ENCODE results near the gene RSF1.
"Not testable (repeated sequence)": the region's sequence is repeated elsewhere in the genome, so short reads cannot be mapped to it uniquely, and the experiment has no call there.

Gene RSF1

DNA sequence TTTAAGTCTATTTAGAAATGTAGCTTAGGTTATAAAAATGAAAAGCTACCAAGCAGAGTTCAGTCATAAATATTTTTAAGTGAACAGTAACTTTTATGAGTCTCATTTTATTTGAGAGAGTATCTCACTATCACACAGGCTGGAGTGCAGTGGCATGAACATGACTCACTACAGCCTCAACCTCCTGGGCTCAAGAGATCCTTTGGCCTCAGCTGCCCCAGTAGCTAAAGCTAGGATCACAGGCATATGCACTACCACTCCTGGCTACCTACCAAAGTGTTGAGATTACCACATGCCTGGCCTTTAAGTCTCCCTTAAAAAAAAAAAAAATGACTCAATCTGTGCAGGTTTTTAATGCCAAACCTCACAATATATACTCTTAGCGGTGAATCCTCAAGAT, 148.3 kb downstream of the RSF1 start:
- ATAC-seq (no peak), DNase-seq (no peak)

DNA sequence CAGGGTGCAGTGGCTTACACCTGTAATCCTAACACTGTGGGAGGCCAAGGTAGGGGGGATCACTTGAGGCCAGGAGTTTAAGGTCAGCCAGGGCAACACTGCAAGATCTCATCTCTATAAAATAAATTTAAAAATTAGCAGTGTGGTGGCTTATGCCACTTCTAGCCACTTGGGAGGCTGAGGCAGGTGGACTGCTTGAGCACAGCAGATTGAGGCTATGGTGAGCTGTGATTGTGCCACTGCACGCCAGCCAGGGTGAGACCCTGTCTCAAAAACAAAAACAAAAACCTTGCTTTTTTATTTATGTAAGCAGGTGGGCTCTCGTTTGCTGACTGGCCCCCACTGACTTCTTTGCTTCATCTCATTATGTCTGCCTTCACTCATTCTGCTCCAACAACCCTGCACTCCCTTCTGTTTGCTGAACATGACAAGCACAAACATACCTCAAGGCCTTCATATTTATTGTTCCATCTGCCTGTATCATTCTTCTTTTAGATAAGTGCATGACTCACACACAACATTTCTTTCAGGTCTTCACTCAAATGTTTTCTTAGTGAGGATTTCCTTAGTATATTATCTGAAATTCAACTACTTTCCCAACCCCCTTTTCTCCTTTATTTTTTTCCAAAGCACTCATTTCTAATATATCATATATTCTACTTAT, 150.5 kb downstream of the RSF1 start:
- no peak for ATAC-seq

DNA sequence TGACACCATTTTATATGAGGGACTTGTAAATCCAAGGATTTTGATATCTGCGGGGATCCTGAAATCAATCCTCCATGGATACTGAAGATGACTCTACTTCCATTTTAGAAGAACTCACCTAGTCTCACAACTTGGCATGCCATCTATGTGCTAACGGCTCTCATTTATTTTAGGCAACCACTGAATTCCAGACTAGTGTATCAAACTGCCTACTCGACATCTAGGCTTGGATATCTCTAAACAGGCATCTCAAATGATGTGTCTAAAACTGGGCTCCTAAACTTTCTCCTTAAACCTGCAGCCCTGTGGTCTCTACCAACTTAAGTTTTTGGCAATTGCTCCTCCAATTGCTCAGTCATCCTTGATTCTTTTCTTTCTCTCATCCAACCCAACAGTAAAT, 151.8 kb downstream of the RSF1 start:
- no peak for ATAC-seq
- DNase-seq: no peak

More for the DNA sequence above, 150.5 kb downstream of the RSF1 start:
- no peak for DNase-seq

DNA sequence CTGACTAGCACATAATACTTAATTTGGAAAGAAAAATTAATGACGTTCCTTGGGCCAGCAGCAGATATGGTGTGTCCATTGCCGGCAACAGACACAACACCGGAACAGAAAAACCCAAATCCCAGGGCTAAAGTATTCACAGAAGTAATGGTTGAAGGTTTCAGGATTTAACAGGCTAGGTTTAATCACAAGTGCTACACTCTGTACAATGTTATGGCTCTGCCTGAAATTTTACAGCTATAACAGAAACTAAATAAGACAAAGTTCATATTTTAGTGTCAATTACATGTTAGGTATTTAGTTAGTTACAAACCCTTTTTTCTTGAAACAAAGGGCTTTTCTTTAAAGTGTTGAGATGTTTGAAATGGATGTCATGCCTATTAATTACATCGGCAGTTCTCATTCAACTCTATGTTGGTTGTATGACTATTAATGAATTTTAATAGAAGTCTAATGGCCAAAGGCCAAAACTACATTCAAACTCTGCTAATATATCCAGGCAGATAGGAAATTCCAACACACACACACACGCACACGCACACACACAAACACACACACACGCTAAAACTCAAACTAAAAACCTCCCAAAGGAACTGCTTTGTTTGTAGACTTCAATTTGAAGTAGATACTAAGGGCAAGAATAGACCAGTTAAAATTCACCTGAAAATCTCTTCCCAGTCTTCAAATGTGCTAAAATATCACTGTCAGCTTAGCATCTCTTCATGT, 155.1 kb downstream of the RSF1 start:
- no peak for DNase-seq

DNA sequence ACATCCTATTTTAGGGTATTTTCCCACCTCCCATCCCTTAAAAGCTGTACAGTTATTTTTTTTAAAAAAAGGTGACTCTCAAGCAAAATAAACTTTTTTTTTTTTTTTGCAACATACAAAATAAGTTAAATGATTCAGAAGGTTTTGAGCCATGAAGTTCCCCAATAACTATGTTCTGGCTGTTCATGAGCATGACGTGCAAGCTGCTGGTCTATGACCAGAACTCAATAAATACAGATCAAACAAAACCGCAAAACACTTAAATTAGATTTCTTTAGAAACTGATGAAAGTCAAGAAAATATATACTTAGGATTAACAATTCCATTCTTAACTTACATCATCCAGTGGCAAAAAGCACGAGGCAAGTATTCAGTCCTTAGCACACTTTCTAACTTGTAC, 158.9 kb downstream of the RSF1 start:
- ATAC-seq: no peak
- no peak for DNase-seq

More for the DNA sequence above, 155.1 kb downstream of the RSF1 start:
- ATAC-seq: no peak

DNA sequence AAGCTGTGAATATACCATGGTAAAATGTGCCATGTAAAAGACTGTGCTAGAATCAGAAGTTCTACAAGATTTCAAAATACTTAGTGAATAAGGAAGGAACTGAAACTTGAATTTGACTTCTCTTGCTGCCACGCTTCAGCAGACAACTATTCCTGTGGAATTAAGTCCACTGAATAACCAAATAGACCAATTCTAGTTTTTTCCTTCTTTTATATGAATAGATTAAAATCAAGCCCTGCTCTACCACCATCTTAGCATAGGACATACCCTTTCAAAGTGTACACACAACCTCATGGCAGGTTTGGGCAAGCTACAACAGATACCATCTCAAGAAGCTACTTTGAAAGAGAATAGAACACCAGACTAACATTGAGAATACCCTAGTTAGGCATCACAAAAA, 159.6 kb downstream of the RSF1 start:
- DNase-seq (no peak), ATAC-seq (no peak)

DNA sequence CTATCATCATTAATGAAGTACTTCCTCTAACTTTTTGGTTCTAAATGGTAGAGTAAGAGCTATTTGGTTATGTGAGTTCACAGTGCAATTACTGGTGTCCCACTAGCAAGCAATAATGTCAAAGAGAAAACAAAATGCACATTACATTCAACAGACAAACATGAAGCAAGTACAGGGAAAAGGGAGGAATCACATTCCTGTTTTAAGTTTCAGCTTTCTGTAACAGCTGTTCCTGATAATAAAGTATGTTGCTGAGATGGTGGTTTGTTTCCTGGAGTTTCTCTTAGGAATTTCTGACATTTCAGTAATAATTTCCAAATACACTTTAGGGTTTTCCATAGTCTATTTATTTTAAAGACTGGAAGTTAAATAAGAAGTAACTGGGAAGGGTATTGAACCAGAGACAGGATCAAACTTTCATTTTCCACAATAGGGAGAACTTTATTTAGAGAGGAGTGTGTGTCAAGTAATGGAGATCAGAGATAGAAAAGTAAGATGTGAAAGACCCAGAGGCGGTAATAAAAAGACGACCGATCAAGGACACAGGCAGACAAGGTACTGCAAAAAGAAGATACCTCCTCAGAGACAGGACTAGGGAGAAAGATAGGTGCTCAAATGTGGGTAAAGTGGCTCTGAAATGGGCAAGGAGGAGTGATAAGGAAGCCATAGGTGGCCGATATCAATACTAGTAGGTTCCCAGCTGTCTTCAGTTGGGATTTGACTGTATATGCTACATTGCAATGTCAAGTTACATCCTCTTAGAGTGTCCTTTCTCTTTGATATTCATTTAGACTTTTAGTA, 162.1 kb downstream of the RSF1 start:
- no peak for DNase-seq

DNA sequence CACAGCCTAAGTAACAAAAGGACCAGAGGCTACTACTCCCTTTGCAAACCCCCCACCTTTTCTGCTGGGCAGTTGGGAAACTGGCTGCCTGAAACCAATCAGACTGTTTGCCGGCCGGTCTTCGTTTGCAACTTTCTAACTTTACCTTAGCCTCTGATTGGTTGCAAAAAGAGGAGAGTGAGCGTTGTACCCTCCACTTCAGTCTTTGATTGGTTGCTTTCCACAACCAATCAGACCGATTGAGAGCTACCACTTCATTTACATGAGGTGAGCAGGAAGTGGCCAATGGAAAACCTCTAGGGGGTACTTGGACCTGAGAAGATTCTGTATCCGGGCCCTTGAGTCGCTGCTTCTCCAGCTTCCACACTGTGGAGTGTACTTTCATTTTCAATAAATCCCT, 164.2 kb downstream of the RSF1 start:
- ATAC-seq (no peak), DNase-seq (no peak)

More for the DNA sequence above, 162.1 kb downstream of the RSF1 start:
- ATAC-seq: no peak

DNA sequence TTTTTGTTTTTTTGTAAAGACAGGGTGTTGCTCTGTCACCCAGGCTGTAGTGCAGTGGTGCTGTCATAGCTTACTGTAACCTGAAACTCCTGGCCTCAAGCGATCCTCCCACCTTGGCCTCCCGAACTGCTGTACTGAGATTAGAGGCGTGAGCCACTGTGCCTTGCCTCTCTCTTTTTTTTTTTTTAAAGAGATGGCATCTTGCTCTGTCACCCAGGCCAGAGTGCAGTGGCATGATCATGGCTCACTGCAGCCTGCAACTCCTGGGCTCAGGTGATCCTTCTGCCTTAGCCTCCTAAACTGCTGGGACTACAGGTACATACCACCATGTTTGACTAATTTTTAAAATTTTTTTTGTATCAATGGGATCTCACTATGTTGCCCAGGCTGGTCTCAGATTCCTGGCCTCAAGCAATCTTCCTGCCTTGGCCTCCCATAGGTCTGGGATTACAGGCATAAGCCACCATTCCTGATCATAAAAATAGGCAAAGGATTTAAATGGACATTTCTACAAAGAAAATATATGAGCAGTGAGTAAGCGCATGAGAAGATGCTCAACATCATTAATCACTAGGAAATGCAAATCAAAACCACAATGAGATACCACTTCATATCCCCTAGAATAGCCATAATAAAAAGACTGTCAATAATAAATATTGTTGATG, 165.6 kb downstream of the RSF1 start:
- no peak for DNase-seq
- ATAC-seq: no peak

DNA sequence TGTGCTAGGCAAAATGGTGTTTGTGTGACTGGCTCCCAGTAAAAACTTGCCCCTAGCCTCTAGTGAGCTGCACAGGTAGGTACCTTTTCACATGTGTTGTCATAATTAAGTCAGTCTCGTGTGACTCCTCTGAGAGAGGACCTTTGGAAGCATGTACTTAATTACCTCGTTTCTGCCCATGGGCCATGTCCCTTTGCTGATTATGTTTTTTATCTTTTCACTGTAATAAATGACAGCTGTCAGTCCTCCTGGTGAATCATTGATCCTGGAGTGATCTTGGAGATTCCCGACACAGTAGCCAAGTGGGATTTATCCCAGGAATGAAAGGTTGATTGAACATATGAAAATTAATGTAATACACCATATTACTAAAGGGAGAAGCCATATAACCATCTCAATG, 170.4 kb downstream of the RSF1 start:
- DNase-seq: no peak
- ATAC-seq: no peak

DNA sequence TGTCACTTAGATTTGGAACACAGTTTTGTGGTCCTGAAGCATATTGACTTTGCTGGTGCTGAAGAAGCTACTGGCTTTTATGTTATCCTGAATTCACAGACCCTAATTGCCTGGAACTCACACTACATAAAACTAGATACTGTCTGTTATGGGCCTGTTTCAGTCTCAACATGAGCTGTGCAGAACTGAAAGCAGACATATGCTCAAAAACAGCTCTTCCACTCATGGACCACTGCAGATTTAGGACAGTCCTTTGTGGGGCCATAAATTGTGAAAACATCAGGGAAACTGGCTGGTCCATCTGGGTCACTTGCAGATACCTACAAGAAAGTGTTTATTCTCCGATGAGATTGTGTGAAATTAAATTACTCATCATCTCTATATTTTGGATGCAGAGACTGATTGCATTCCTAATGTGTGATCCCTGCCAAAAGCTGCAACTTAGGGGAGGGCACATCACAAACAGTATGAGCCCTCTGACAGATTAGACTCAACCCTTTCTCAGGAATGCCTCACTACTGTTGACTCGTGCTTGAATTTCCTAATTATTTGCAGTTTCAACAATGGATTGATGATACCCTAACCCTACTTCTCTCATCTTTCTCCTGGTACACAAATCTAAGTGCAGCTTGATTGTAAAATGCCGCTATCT, 172.7 kb downstream of the RSF1 start:
- ATAC-seq (no peak), DNase-seq (no peak)

DNA sequence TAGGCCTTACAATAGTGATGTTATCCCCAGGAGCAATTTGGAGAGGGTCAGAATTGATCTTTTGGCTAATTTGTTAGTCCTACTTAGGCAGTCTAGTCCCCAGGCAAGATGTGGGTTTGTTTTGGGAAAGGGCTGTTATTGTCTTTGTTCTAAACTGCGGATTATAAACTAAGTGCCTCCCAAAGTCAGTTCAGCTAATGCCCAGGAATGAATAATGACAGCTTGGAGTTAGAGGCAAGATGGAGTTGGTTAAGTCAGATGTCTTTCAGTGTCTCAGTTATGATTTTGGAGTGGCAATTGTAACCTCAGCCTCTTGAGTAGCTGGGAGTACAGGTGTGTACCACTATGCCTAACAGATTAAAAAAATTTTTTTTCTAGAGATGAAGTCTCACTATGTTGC, 175.6 kb downstream of the RSF1 start:
- no peak for DNase-seq
- ATAC-seq: no peak

DNA sequence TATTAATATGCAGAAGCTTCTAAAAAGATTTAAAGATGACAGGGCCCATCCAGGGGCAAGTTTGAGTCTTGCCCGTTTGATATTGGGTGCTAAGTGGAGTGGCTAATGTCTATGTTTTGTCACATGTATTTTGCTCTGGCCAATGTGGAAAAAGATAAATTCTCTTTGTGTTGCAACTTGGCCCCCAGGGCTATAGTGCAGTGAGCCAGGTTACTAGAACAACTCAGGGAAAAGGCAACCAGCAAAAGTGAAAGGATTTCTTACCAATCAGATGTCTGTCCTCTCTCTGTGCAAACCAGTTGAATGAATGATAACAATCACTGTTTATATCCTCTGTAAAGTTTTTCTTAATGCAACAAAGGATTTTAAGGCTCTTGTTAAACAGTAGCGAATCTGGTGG, 178.3 kb downstream of the RSF1 start:
- DNase-seq (no peak), ATAC-seq (no peak)

DNA sequence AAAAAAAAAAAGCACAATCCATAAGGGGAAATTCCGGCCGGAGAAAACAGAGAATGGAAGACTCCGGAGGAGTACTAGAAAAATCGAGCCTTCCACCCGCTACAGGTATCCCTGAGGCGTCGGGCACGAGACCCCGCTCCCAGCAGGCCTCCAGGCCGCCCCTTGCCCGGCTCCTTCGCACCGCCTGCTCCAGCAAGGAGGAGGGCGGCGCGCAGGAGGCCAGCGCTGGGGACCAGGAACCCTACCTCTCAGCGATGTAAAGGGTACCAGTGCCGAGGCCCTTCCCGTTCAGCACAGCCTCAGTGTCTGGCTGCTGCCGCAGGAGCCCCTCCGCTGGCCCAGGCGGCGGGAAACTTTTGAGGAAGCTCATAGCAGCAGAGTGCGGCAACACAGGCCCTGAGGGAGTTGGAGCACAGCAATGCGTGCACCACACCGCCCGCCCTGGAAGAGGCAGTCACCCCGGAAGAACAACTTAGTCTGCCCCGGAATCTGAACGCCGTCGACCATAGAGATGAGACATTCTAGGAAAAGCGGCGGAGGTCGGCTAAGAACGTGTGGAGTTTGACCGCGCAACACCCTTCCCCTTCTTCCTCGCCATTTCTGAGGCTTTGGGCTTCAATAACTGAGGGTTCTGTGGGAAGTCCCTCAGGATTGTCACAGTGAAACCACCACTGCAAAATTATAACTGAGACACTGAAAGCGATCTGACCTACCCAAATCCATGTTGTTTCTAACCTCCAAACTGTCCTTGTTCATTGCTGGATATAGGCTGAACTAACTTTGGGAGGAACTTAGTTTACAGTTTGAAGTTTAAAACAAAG, 183.0 kb downstream of the RSF1 start, which contains the start of gene CLNS1A:
CLNS1A (minus strand) TSS at position 450 of the 821 bp plus-strand sequence; CDS start at position 370, 80 bp downstream.
- ATAC-seq: peak; percentile 99
- DNase-seq: peak; percentile 85

DNA sequence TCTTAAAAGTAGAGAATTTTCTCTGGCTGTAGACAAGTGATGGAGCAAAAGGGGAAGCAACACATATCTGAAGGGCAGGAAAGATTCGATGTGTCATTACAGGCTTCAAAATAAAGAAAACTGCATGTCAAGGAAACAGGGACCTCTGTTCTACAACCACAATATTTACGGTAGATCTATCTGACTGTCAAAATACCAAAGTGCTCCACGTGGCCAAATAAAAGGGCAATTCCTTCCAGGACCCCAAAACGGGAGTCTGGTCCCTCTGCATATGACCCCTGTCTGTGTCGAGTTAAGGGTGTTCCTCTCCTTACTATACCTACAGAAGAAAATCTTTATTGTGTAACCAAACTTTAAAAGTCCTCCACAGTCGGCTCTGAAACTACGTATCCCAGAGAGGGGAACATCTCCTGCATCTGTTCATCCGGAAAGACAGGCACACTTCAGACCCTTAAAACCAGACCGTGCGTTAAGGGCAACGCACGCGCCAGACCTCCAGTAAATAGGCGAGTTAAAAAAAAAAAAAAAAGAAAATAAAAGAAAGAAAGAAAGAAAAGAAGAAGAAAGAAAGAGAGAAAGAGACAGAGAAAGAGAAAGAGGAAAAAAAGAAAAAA, 183.7 kb downstream of the RSF1 start:
- ATAC-seq (no peak), DNase-seq (no peak)

DNA sequence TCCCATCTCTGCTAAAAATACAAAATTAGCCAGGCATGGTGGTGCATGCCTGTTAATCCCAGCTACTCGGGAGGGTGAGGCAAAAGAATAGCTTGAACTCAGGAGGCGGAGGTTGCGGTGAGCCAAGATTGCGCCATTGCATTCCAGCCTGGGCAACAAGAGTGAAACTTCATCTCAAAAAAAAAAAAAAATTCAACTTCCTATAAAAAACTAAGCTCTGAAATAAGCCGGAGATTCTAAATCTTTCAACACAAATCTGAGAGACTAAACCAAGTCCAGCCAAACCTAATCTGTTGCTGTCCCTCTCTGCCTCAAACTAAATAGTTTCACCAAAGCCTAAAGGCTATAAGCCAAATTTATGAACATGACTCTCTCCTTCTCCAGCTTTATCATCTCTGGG, 186.6 kb downstream of the RSF1 start:
- not testable (repeated sequence) for ATAC-seq, DNase-seq

DNA sequence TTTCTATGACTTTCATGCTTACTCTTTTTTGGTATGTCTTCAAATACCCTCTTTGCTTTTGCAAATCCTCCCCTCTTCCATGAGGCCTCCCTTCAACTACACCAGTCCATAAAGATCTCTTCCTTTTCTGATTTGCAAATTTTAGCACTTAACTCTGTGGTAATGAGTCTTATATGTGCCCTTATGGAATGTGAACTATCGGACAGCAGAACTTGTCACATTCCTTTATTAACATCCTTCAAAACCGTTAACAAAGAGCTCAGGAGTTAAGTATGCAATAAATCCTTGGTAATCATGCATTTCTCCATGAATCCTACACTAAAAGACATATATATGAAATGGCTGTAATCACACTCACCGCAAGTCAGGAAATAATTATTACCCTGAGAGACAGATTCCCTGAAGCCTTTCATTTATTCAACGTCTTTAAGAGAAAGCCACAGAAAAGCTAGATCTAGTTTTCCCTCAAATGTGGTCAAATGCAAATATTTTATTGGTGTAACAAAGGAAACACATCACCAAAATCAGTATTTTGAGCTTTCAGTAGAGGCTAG, 190.3 kb downstream of the RSF1 start:
- ATAC-seq: no peak

DNA sequence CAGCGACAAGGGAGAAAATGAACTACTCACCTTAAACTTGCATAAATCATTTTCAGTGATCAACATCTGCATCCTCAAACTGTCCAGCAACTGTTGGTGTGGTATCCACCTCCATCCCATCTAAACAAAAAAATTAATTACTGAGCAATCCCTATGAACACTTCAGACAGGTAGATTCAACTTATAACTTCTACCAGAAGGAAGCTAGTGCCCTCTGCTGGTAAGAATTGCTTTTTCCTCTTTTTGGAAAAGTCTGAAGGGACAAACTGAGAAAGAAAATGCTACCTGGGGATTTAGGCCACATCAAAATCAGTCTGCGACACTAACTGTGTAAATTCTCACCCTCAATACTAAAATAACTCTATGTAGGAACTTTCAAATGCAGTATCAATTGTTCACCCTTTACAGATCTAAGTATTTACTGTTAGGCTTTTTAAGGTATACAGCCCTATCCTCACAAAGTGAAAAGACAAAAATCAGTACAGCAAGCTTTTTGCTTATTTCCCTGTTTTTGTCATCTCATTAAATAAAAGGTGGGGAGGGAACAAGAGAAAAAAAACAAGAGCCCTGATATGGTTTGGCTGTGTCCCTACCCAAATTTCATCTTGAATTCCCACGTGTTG, 200.8 kb downstream of the RSF1 start:
- ATAC-seq (no peak), DNase-seq (no peak)

More for the DNA sequence above, 190.3 kb downstream of the RSF1 start:
- DNase-seq: no peak

DNA sequence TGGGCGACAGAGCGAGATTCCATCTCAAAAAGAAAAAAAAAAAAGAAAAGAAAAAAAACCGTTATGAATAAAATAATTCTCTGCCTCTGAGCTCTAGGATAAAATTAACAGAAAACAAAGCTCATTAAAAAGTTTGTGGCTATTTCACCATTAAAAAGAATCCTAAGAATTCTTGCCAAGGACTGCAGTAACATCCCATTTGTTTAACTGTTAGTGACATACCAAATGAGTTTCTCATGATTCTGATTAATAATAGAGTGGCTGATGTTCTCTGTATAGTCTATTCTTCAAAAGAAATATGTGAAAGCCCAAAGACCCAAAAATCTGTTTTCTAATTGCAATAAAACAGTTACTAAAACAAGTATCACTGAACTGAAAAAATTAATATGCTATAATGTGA, 202.6 kb downstream of the RSF1 start:
- no peak for ATAC-seq

DNA sequence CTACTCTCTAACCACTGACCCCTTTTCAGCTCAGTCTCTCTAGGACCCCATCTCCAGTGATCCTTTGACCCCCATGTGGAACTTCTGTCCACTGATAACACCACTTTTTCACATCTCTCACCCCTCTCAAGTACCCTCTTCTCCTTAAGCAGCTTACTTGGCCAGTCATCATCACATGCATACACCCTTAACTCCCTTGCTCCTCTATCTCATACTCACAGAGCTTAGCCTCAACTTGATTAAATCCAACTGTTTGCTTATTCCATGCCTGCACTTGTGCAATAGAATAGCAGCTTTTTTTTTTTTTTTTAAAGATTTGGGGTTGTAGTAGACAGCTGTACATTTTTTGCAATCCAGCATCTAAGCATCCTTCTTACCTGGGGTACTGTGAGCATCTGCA, 208.6 kb downstream of the RSF1 start:
- no peak for DNase-seq
- no peak for ATAC-seq

More for the DNA sequence above, 202.6 kb downstream of the RSF1 start:
- no peak for DNase-seq
